Fibroblast of upper back skin (primary cell): ENCODE results near the gene COPS4.
"Not testable (repeated sequence)": the region's sequence is repeated elsewhere in the genome, so short reads cannot be mapped to it uniquely, and the experiment has no call there.

Experiments used
- DNase-seq: peaks from one replicate; pipeline ENCODE4 v3.0.0-alpha.2; 2013

Gene COPS4

DNA sequence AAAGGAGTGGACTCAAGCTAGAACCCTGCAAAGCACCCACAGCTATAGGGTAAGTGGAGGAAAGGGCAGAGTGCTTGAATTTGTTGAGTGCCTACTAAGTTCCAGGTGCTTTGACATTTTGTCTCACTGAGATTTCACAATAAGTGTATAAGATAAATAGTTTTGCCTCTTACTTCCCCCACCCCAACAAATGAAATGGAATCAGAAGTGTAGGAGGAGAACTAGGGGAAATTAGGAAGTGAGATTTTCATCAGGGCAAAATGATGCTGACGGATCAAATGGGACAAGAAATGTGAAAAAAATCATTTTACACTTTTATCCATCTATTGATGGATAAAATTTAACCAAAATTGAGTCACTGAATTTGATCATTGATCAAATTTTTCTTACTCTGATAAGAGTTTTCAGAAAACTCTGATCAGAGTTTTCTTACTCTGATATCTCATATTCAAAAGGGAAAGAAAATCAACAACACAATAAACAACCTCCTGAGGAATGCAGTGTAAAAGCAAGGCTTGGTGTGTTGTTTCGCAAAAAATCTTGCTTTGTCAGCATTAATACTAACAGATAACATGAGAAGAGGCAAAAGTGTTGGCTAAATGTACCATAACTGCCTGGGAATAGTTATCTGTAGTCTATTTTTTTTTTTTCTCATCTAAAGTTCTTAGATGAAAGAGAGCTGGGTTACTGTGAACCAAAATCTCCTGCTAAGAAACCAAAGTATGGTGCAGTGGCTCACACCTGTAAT, 54.6 kb downstream of the COPS4 start:
- DNase-seq, result no peak

DNA sequence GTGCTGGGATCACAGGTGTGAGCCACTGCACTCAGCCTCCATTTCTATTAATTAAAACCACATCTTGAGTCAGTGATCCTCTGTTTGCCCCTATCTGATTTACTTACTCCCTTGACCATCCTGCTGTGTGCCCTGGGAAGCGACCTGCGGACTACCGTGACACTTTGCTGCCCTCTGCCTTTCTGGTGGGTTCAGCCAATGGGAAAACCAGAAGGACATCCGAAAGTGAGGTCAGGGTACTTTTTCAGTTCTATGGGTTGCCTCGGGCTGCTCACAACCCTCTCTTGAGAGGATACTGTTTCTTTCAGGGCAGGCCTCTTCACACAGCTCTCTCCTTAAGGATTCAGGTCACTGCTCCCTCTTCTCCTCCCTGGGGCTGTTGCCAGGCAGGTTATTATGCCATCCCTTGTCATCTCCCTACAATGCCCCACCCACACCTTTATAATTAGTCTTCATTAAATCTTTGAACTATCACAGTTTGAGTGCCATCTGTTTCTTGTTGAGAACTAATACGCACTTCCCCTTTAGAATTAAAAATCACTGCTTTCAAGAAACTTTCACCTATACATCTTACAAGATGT, 58.2 kb downstream of the COPS4 start:
- DNase-seq, result no peak

GRCh38 chr4:83096397-83096796, 61.4 kb downstream of the COPS4 start:
- DNase-seq, result no peak

GRCh38 chr4:83104991-83105390, 70.0 kb downstream of the COPS4 start:
- no peak for DNase-seq

GRCh38 chr4:83107631-83108030, 72.6 kb downstream of the COPS4 start:
- DNase-seq, result no peak

DNA sequence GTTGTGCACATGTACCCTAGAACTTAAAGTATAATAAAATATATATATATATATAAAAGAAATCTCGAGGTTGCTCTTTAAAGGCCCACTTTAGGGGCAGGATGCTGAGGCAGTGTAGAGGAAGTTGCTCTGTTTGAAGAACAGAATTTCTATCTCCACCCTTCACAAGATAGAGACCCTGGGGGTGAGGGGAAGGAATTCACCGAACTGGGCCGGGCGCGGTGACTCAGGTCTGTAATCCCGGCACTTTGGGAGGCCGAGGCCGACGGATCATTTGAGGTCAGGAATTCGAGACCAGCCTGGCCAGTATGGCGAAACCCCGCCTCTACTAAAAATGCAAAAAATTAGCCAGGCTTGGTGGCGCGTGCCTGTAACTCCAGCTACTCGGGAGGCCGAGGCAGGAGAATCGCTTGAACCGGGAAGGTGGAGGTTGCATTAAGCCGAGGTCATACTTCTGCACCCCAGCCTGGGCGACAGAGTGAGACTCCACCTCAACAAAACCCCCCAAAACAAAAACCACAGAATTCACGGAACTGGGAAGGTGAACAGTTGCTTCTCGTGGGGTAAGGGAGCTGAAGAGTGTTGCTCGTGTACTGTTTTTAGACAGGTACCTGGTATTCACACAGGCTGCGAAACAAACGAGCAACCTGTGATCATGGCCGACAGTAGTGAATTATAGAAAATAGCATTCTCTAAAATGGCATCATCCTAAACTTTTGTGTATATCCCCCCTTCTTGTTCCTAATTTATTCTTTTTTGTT, 73.3 kb downstream of the COPS4 start:
- no peak for DNase-seq

DNA sequence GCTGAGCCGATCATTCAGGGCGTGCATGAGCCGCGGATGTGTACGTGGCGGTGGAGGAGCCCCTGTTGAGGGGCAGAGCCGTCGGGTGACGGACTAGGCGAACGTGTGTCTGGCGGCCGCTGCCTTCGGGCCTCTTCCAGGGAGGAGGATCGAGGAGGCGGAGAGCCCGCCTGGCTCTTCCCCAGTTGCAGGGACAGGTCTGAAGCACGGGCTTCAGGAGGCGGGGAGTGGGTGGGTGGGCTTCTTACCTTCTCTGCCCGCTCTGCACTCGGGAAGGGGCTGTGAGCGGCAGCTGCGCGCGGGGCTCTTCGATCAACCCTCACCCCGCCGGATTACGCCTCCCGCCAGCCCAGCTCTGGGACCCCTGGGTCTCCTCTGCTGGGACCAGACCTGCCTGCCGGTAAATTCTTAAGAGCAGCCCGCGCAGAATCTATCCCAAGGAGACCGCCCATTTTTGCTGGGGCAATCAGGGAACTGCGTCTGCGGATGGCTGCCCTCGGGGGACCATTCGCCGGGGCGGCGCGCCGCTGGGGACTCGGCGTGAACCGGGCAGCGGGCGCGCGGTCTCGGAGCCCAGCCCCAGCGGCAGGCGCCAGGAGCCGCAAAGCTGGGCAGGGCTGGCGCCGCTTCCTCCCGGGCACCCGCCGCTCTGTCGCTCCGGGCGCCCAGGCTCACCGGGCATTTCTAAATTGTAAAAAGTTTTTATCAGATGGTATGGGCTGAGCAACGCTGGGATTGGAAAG, 74.7 kb downstream of the COPS4 start:
- peak; percentile 28 for DNase-seq

DNA sequence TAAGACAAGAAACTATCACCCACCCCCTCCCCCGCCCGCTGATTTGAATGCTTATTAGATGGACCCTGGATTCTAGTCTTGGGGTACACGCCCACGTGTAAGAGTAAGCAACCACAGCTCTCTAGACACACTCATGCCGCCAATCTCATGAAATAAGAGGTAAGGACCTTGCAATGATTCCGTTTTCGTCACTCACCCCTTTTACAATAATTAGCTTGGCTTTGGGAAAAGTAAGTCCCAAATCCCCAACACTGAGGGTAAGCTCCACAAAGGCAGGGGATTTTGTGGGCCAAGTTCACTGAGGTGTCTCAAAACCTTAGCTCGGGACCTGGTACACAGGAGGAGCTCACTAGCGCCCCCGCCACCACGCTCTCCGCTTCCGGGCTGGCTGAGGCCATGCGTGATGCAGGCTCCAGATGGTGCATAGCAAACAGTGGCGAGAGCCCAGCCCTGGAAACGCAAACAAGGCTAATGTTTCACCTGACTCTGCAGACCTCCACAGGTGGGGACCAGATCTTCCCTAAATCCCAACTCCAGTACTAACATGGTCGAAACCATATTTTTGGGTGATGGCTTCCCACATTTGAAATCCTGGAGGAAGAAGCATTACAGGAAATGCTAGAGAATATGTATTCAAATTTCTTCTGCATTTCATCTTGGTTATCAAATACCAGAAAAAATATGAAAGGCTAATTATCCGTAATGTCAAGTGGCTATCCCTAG, 75.4 kb downstream of the COPS4 start:
- DNase-seq, result peak; percentile 76

DNA sequence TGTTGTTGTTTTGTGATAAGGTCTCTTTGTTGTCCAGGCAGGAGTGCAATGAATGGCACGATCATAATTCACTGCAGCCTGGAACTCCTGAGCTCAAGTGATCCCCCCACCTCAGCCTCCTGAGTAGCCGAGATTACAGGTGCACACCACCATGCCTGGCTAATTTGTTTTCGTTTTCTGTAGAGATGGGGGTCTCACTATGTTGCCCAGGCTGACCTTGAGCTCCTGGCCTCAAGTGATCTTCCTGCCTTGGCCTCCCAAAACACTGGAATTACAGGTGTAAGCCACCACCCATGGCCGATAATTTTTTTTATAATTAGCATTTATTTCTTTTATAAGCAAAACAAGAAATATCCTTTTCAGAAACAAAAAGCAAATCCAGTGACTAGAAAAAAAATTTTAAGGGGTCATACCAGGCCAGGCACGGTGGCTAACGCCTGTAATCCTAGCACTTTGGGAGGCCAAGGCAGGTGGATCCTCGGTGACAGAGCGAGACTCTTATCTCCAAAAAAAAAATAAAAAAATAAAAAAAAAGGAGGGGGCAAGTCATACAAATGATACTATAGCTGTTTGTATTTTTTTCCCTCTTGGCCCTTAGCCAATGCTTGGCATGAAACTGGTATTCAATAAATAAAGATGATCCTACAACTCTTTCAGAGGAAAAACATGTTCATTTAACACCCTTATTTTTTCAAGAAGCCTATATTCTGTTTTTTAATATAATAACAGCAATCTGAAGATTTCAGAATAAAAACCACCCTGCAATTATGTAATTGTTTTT, 76.2 kb downstream of the COPS4 start:
- no peak for DNase-seq

DNA sequence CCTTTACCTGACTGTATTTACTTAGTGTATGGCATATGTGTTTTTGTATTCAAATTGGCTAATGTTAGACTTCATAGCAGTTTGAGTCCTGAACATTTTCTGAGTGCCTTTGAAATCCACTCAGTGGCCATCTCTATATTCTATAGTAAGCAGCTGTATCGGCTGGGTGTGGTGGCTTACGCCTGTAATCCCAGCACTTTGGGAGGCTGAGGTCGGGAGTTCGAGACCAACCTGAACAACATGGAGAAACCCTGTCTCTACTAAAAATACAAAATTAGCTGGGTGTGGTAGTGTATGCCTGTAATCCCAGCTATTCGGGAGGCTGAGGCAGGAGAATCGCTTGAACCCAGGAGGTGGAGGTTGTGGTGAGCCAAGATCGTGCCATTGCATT, 76.8 kb downstream of the COPS4 start:
- not testable (repeated sequence) for DNase-seq

- DNase-seq, result no peak
Measured at GRCh38 chr4:83112231-83112630, 77.2 kb downstream of the COPS4 start.

DNA sequence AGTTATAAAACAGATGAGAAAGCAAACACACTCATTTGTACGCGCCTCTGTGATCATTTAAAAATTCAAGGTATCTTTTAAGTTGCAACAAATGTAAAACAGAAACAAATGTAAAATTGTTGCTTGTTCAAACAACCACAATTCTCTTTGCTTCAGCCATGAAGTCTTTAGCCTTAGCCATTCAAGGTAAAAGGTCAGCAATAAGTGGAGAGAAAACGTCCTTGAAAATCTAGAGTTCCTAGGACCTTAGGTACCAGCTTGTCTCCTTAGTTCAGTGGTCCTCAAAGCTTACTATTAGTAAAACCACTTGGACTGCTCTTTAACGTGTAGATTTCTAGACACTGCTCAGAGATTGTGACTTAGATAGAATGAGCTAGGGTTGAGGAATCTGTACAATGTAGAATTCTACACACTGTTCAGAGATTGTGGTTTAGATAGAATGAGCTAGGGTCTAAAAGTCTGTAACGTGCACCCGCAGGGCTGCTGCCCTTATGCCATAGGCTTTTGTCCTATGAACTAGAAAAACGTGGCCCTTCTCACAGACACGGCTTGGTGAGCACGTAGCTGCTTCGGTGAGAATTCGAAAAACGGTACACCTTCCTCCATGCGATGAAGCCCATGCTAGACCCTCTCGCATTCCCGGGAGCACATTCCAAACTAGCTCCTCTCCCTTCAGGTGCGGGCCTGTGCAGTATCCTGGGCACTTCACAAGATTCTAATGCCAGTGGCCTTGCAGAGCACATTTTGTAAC, 77.9 kb downstream of the COPS4 start:
- peak; percentile 64 for DNase-seq

DNA sequence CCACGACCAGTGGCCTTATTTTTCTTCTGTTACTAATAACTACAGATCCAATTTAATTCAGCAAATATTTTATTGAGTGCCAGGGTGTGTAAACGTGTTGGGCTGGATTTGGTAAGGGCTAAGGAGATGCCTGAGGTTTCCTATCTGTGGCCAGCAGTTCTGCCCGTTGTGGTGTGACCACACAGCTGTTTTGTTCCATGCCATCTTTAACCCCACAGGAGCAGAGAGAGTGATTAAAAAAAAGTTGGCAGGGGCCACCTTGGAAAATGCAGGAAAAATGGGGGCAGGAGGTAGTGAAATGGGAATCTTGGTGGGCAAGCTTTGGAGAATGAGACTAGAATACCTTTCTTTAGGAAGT, 78.4 kb downstream of the COPS4 start:
- no peak for DNase-seq

DNA sequence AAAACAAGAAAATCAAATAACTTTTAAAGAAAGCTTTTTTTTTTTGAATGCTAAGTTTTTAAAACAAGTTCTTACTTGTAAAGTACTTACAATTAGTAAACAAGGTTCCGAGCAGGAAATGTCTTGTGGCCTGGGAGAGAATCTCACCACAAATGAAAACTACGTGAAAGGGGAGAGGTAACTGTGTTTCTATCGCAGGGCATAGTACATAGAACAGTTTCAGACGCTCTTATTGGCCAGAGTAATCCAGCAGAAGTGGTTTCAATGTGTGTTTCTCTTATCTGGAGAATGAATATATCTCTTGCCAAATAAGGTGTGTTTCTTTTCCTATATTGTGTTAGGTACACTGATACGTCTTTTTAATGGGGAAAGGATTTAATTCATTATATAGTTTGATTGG, 79.6 kb downstream of the COPS4 start, which contains the start of gene PLAC8:
Gene PLAC8 (minus strand): TSS at position 154 of the 400 bp plus-strand sequence. CDS start 6,808 bp downstream, outside the sequence.
- DNase-seq, result no peak

DNA sequence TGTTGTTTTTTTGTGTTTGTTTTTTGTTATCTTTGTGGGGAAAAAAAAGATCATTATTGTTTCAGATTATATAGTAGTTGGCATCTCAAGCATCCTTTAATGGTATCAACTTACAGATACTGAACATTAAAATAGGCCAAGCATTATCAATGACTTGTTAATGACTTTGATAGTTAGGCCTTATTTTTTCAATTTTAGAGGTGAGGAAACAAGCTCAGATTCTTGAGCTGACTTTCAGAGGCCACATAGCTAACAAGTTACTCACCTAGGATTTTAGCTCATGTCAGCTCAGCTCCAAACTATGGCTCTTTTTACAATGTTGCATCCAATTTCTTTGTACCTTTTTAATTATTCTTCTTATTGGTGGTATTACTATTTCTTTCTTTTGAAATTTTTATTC, 80.0 kb downstream of the COPS4 start:
- peak; percentile 67 for DNase-seq

GRCh38 chr4:83115656-83116285, 80.8 kb downstream of the COPS4 start:
- DNase-seq, result no peak

DNA sequence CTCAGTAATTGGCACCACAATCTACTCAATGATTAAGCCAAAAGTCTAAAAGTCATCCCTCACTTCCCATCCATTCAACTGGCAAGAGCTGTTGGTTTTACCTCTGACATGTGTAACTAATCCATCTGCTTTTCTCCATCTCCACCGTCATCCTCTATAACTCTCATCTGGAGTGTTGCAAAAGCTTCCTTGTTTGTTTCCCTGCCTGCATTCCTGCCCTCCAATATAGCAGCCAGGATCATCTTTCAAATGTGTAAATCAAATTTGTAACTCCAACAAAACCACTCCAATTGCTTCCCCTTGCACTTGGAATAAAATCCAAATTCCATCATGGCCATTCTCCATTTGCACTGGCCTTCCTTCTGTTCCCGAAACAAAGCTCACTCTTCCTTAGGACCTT, 83.9 kb downstream of the COPS4 start:
- peak; percentile 39 for DNase-seq

- no peak for DNase-seq
Measured at GRCh38 chr4:83121246-83121645, 86.3 kb downstream of the COPS4 start.

DNA sequence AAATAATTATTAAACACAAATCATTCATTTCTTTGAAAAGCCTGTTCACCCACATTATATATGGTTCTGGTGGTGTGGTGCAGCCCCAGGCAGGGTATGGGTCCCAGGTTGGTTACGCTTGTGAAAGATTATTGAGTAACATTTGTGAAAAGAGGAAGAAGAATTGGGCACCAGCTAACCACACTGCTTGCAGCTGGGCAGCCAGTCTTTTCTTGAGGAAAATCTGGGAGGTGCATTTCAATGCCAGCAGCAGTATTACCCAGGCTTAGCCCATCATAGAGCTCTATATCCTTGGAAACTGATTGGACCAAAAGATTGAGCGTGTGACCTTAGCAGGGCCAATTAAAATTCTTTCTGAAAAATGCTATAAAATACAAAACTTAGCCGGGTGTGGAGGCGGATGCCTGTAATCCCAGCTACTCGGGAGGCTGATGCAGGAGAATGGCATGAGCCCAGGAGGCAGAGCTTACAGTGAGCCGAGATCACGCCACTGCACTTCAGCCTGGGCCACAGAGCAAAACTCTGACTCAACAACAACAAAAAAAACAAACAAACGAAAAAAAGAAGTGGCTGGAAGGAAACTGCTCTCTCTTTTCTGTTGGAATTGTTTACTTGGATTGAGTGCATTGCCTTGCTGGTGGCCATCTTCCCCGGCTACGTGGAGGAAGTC, 89.3 kb downstream of the COPS4 start:
- DNase-seq, result no peak
